HEK293 (cell line): ENCODE data around the gene PARP6.
A peak's percentile ranks its signal among the peaks of the same experiment; 100 is the strongest.

Source experiments
- SCRT1 ChIP-seq: fragments of 450-650 bp; formaldehyde crosslinking; IDR thresholded peaks from 2 replicates; pipeline ENCODE4 v1.5.1; 2016; ENCODE audit warnings: missing biosample characterization, missing genetic modification characterization, borderline replicate concordance
- YY1 ChIP-seq: fragments of 450-650 bp; formaldehyde crosslinking; IDR thresholded peaks from 2 replicates; pipeline ENCODE4 v1.5.1; 2018; ENCODE audit warnings: missing biosample characterization, missing genetic modification characterization
- ZBTB21 ChIP-seq: fragments of 450-650 bp; formaldehyde crosslinking; IDR thresholded peaks from 2 replicates; pipeline ENCODE4 v1.5.1; 2017; ENCODE audit warnings: missing biosample characterization, missing genetic modification characterization
- ZIC2 ChIP-seq: fragments of 450-650 bp; formaldehyde crosslinking; IDR thresholded peaks from 2 replicates; pipeline ENCODE4 v1.5.1; 2016; ENCODE audit warnings: missing biosample characterization, missing genetic modification characterization
- ZNF112 ChIP-seq: fragments of 450-650 bp; formaldehyde crosslinking; IDR thresholded peaks from 2 replicates; pipeline ENCODE4 v1.5.0; 2017; ENCODE audit warnings: missing biosample characterization, missing genetic modification characterization
- ZNF133 ChIP-seq: fragments of 450-650 bp; formaldehyde crosslinking; IDR thresholded peaks from 2 replicates; pipeline ENCODE4 v1.5.1; 2016; ENCODE audit warnings: missing biosample characterization, missing genetic modification characterization
- ZNF16 ChIP-seq: fragments of 450-650 bp; formaldehyde crosslinking; IDR thresholded peaks from 2 replicates; pipeline ENCODE4 v1.5.1; 2016; ENCODE audit warnings: low read depth, missing biosample characterization, missing genetic modification characterization
- ZNF169 ChIP-seq: fragments of 450-650 bp; formaldehyde crosslinking; IDR thresholded peaks from 2 replicates; pipeline ENCODE4 v1.5.1; 2016; ENCODE audit warnings: missing biosample characterization, missing genetic modification characterization
- ZNF174 ChIP-seq: fragments of 450-650 bp; formaldehyde crosslinking; IDR thresholded peaks from 2 replicates; pipeline ENCODE4 v1.5.0; 2017; ENCODE audit warnings: missing biosample characterization, mild to moderate bottlenecking, missing genetic modification characterization
- ZNF354C ChIP-seq: fragments of 450-650 bp; formaldehyde crosslinking; IDR thresholded peaks from 2 replicates; pipeline ENCODE4 v1.5.1; 2016; ENCODE audit warnings: missing biosample characterization, missing genetic modification characterization, low read depth, borderline replicate concordance
- ZNF501 ChIP-seq: fragments of 450-650 bp; formaldehyde crosslinking; IDR thresholded peaks from 2 replicates; pipeline ENCODE4 v1.5.1; 2016; ENCODE audit warnings: missing biosample characterization, missing genetic modification characterization
- ZNF510 ChIP-seq: fragments of 450-650 bp; formaldehyde crosslinking; IDR thresholded peaks from 2 replicates; pipeline ENCODE4 v1.5.1; 2018; ENCODE audit warnings: mild to moderate bottlenecking, missing genetic modification characterization, missing biosample characterization; ENCODE audit not compliant: insufficient replicate concordance
- ZNF514 ChIP-seq: fragments of 450-650 bp; formaldehyde crosslinking; IDR thresholded peaks from 2 replicates; pipeline ENCODE4 v1.5.1; 2016; ENCODE audit warnings: missing biosample characterization, missing genetic modification characterization
- ZNF585B ChIP-seq: fragments of 450-650 bp; formaldehyde crosslinking; IDR thresholded peaks from 2 replicates; pipeline ENCODE4 v1.5.1; 2016; ENCODE audit warnings: missing biosample characterization, missing genetic modification characterization
- ZNF629 ChIP-seq: fragments of 450-650 bp; formaldehyde crosslinking; IDR thresholded peaks from 2 replicates; pipeline ENCODE4 v1.5.1; 2017; ENCODE audit warnings: missing biosample characterization, missing genetic modification characterization
- ZNF660 ChIP-seq: fragments of 450-650 bp; IDR thresholded peaks from 2 replicates; pipeline ENCODE4 v1.5.1; 2018; ENCODE audit warnings: missing biosample characterization, mild to moderate bottlenecking, missing genetic modification characterization
- ZNF747 ChIP-seq: fragments of 450-650 bp; formaldehyde crosslinking; IDR thresholded peaks from 2 replicates; pipeline ENCODE4 v1.5.1; 2016; ENCODE audit warnings: missing biosample characterization, missing genetic modification characterization
- ZNF777 ChIP-seq: fragments of 450-650 bp; formaldehyde crosslinking; IDR thresholded peaks from 2 replicates; pipeline ENCODE4 v1.5.1; 2017; ENCODE audit warnings: missing biosample characterization, missing genetic modification characterization, borderline replicate concordance
- TF ChIP-seq, protein P1 (sequence below): fragments of 450-650 bp; formaldehyde crosslinking; IDR thresholded peaks from 2 replicates; pipeline ENCODE4 v1.5.1; 2017; ENCODE audit warnings: missing biosample characterization, mild to moderate bottlenecking, missing genetic modification characterization, moderate library complexity
- TF ChIP-seq, protein P2 (sequence below): fragments of 450-650 bp; formaldehyde crosslinking; conservative IDR thresholded peaks from 2 replicates; pipeline ENCODE4 v1.5.1; 2016; ENCODE audit warnings: low read depth, missing biosample characterization, missing genetic modification characterization
- TF ChIP-seq, protein P3 (sequence below): fragments of 450-650 bp; formaldehyde crosslinking; IDR thresholded peaks from 2 replicates; pipeline ENCODE4 v1.5.1; 2016; ENCODE audit warnings: missing biosample characterization, missing genetic modification characterization
- TF ChIP-seq, protein P4 (sequence below): fragments of 450-650 bp; formaldehyde crosslinking; IDR thresholded peaks from 2 replicates; pipeline ENCODE4 v1.5.1; 2016; ENCODE audit warnings: missing biosample characterization, missing genetic modification characterization
- TF ChIP-seq, protein P5 (sequence below): fragments of 450-650 bp; formaldehyde crosslinking; IDR thresholded peaks from 2 replicates; pipeline ENCODE4 v1.5.1; 2016; ENCODE audit warnings: missing biosample characterization, missing genetic modification characterization

Gene PARP6

DNA sequence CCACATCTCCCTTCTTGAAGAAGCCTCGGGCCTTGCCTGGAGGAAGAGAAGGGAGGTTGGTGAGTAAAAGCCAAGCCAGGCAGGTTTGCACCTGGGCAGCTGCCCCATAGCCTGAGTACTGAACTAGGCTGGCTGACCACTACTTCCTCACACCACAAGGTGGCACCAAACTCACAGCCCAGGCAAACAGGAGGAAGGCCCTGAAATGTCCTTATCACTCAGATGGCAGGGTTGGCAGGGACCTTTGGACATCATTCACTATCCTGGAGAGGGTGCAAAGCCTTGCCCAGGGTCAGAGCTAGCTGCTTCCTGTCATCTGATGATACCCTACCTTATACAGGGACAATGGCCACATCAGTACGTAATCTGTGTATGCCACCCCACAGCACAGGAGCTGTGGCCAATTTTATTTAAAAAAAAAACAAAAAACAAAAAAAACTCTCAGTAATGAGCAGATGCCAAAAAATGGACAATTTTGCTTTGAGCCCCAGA, 72.6 kb downstream of the PARP6 start (continued):
- TF ChIP-seq SCRT1 (no peak), ZNF354C (no peak), ZNF585B (tag by site-specific recombination) (no peak), ZNF514 (tag by site-specific recombination) (no peak), ZNF16 (tag by site-specific recombination) (no peak), ZNF112 (tag by site-specific recombination) (no peak), ZNF629 (tag by site-specific recombination) (peak; percentile 31), ZBTB21 (tag by site-specific recombination) (no peak), YY1 (tag by site-specific recombination) (no peak), ZNF660 (tag by site-specific recombination) (peak; percentile 92), ZNF169 (tag by site-specific recombination) (no peak), ZNF747 (no peak), ZNF174 (no peak), ZNF777 (tag by site-specific recombination) (no peak), ZNF501 (peak; percentile 75), ZNF510 (tag by site-specific recombination) (no peak), ZNF133 (tag by site-specific recombination) (no peak), ZIC2 (tag by site-specific recombination) (no peak)
- TF ChIP-seq, protein P1, sequence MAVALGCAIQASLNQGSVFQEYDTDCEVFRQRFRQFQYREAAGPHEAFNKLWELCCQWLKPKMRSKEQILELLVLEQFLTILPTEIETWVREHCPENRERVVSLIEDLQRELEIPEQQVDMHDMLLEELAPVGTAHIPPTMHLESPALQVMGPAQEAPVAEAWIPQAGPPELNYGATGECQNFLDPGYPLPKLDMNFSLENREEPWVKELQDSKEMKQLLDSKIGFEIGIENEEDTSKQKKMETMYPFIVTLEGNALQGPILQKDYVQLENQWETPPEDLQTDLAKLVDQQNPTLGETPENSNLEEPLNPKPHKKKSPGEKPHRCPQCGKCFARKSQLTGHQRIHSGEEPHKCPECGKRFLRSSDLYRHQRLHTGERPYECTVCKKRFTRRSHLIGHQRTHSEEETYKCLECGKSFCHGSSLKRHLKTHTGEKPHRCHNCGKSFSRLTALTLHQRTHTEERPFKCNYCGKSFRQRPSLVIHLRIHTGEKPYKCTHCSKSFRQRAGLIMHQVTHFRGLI (tag by site-specific recombination): no peak
- TF ChIP-seq, protein P2, sequence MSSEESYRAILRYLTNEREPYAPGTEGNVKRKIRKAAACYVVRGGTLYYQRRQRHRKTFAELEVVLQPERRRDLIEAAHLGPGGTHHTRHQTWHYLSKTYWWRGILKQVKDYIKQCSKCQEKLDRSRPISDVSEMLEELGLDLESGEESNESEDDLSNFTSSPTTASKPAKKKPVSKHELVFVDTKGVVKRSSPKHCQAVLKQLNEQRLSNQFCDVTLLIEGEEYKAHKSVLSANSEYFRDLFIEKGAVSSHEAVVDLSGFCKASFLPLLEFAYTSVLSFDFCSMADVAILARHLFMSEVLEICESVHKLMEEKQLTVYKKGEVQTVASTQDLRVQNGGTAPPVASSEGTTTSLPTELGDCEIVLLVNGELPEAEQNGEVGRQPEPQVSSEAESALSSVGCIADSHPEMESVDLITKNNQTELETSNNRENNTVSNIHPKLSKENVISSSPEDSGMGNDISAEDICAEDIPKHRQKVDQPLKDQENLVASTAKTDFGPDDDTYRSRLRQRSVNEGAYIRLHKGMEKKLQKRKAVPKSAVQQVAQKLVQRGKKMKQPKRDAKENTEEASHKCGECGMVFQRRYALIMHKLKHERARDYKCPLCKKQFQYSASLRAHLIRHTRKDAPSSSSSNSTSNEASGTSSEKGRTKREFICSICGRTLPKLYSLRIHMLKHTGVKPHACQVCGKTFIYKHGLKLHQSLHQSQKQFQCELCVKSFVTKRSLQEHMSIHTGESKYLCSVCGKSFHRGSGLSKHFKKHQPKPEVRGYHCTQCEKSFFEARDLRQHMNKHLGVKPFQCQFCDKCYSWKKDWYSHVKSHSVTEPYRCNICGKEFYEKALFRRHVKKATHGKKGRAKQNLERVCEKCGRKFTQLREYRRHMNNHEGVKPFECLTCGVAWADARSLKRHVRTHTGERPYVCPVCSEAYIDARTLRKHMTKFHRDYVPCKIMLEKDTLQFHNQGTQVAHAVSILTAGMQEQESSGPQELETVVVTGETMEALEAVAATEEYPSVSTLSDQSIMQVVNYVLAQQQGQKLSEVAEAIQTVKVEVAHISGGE: no peak
- TF ChIP-seq, protein P3, sequence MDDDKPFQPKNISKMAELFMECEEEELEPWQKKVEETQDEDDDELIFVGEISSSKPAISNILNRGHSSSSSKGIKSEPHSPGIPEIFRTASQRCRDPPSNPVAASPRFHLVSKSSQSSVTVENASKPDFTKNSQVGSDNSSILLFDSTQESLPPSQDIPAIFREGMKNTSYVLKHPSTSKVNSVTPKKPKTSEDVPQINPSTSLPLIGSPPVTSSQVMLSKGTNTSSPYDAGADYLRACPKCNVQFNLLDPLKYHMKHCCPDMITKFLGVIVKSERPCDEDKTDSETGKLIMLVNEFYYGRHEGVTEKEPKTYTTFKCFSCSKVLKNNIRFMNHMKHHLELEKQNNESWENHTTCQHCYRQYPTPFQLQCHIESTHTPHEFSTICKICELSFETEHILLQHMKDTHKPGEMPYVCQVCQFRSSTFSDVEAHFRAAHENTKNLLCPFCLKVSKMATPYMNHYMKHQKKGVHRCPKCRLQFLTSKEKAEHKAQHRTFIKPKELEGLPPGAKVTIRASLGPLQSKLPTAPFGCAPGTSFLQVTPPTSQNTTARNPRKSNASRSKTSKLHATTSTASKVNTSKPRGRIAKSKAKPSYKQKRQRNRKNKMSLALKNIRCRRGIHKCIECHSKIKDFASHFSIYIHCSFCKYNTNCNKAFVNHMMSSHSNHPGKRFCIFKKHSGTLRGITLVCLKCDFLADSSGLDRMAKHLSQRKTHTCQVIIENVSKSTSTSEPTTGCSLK (tag by site-specific recombination): no peak
- TF ChIP-seq, protein P4, sequence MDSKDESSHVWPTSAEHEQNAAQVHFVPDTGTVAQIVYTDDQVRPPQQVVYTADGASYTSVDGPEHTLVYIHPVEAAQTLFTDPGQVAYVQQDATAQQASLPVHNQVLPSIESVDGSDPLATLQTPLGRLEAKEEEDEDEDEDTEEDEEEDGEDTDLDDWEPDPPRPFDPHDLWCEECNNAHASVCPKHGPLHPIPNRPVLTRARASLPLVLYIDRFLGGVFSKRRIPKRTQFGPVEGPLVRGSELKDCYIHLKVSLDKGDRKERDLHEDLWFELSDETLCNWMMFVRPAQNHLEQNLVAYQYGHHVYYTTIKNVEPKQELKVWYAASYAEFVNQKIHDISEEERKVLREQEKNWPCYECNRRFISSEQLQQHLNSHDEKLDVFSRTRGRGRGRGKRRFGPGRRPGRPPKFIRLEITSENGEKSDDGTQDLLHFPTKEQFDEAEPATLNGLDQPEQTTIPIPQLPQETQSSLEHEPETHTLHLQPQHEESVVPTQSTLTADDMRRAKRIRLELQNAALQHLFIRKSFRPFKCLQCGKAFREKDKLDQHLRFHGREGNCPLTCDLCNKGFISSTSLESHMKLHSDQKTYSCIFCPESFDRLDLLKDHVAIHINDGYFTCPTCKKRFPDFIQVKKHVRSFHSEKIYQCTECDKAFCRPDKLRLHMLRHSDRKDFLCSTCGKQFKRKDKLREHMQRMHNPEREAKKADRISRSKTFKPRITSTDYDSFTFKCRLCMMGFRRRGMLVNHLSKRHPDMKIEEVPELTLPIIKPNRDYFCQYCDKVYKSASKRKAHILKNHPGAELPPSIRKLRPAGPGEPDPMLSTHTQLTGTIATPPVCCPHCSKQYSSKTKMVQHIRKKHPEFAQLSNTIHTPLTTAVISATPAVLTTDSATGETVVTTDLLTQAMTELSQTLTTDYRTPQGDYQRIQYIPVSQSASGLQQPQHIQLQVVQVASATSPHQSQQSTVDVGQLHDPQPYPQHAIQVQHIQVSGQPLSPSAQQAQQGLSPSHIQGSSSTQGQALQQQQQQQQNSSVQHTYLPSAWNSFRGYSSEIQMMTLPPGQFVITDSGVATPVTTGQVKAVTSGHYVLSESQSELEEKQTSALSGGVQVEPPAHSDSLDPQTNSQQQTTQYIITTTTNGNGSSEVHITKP (tag by site-specific recombination): 0 out of 2 replicates have a peak, but pooled peaks have one; percentile 16
- TF ChIP-seq, protein P5, sequence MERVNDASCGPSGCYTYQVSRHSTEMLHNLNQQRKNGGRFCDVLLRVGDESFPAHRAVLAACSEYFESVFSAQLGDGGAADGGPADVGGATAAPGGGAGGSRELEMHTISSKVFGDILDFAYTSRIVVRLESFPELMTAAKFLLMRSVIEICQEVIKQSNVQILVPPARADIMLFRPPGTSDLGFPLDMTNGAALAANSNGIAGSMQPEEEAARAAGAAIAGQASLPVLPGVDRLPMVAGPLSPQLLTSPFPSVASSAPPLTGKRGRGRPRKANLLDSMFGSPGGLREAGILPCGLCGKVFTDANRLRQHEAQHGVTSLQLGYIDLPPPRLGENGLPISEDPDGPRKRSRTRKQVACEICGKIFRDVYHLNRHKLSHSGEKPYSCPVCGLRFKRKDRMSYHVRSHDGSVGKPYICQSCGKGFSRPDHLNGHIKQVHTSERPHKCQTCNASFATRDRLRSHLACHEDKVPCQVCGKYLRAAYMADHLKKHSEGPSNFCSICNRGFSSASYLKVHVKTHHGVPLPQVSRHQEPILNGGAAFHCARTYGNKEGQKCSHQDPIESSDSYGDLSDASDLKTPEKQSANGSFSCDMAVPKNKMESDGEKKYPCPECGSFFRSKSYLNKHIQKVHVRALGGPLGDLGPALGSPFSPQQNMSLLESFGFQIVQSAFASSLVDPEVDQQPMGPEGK (tag by site-specific recombination): peak; percentile 34; the same call in 1 of the 2 replicates
- TF ChIP-seq, all 188 proteins: peak for 30
